Breast epithelium (tissue), 3 donors: ENCODE data around the gene PTRHD1.

Experiments used
- POLR2A ChIP-seq: fragments of 450-650 bp; IDR thresholded peaks from one replicate; pipeline ENCODE4 v1.6.1; 2016; ENCODE audit warnings: antibody characterized with exemption, mild to moderate bottlenecking, moderate library complexity
- TF ChIP-seq, protein P1 (sequence below), 3 donors: fragments of 450-650 bp; IDR thresholded peaks; one replicate each; pipeline ENCODE4 v1.5.1; 2016 to 2017; ENCODE audit warnings: antibody characterized with exemption in 3 of 3, mild to moderate bottlenecking in 3 of 3, moderate library complexity in 3 of 3

DNA sequence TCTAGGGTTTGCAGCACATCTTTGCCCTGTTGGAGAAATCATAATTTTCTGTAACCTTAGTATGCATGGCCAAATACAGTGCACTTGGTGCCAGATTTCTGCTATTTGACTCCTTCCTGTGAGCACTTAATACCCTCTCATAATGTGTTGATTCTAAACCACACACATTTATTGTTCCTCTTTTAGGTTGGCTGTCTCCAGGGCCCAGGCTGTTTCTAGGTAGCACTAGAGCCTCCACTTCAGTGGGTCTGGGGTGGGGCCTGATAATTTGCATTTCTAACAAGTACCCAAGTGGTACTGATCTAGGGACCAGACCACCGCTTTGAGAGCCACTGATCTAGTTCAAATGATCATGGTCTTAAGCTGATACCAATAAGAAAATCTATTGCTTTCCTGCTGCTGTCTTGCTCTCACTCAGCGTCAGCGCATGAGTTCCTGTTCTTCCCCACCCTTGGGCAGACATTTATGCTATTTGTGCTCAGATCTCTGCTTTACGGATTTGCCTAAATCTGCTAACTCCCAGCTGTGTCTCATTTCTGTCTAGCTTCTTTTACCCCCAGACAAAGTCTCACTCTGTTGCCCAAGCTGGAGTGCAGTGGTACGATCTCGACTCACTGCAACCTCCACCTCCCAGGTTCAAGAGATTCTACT, 7.4 kb downstream of the PTRHD1 start:
- TF ChIP-seq, protein P1, sequence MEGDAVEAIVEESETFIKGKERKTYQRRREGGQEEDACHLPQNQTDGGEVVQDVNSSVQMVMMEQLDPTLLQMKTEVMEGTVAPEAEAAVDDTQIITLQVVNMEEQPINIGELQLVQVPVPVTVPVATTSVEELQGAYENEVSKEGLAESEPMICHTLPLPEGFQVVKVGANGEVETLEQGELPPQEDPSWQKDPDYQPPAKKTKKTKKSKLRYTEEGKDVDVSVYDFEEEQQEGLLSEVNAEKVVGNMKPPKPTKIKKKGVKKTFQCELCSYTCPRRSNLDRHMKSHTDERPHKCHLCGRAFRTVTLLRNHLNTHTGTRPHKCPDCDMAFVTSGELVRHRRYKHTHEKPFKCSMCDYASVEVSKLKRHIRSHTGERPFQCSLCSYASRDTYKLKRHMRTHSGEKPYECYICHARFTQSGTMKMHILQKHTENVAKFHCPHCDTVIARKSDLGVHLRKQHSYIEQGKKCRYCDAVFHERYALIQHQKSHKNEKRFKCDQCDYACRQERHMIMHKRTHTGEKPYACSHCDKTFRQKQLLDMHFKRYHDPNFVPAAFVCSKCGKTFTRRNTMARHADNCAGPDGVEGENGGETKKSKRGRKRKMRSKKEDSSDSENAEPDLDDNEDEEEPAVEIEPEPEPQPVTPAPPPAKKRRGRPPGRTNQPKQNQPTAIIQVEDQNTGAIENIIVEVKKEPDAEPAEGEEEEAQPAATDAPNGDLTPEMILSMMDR (IDR thresholded peaks at IDR 0.05), result no peak
- no peak for TF ChIP-seq POLR2A
